Measurements from ENCODE around the gene CEP170. TPM values are rescaled to one million over a fixed set of nuclear protein-coding genes. Genes with fewer than 3 reads are reported as not detected.

The CEP170 gene
- polyA plus RNA-seq, 1 donor from 2014 or later, result 403 TPM

DNA sequence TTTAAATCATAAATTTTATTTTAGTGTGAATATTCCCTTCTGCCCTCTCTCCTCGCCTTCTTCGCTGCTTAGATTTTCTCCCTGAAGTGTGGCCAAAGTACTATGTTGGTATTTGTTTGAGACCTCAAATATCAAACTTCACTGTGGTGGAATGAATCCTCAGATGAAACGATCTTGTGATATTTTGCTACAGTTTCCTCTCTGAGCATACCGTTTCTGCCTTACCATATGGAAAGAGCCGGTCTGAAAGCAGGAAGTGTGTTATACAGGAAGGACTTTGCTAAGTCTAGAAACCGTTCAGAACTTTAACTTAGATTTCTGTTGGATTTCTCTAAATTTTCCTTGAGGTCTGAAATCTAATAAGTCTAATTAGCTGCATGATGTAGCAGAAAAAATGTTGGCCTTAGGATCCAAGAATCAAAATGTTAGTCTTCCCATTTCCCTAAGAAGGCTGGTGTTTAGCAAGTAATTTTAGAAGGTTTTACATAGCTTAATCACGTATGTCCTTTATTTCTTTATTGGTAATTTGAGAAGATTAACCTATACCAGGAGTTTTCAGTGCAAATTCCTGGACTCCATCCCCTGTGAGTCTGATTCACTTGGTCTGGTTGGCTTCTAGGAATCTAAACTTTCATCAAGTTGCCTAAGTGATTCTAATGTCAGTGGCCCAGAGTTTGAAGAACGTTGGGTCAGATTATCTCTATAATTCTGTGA, 31.5 kb upstream of the CEP170 start:
- TF ChIP-seq MXI1 (conservative IDR thresholded peaks at IDR 0.05; ENCODE audit: poor library complexity, severe bottlenecking) (no peak), EP300 (conservative IDR thresholded peaks at IDR 0.05; ENCODE audit: poor library complexity, severe bottlenecking) (no peak), TAF1 (IDR thresholded peaks at IDR 0.05; ENCODE audit: low read depth) (no peak), SMC3 (conservative IDR thresholded peaks at IDR 0.05; ENCODE audit: poor library complexity) (no peak), EZH2 (IDR thresholded peaks at IDR 0.05; ENCODE audit: borderline replicate concordance, insufficient read depth, low read length, poor library complexity, severe bottlenecking) (no peak)
- TF ChIP-seq, protein P1, sequence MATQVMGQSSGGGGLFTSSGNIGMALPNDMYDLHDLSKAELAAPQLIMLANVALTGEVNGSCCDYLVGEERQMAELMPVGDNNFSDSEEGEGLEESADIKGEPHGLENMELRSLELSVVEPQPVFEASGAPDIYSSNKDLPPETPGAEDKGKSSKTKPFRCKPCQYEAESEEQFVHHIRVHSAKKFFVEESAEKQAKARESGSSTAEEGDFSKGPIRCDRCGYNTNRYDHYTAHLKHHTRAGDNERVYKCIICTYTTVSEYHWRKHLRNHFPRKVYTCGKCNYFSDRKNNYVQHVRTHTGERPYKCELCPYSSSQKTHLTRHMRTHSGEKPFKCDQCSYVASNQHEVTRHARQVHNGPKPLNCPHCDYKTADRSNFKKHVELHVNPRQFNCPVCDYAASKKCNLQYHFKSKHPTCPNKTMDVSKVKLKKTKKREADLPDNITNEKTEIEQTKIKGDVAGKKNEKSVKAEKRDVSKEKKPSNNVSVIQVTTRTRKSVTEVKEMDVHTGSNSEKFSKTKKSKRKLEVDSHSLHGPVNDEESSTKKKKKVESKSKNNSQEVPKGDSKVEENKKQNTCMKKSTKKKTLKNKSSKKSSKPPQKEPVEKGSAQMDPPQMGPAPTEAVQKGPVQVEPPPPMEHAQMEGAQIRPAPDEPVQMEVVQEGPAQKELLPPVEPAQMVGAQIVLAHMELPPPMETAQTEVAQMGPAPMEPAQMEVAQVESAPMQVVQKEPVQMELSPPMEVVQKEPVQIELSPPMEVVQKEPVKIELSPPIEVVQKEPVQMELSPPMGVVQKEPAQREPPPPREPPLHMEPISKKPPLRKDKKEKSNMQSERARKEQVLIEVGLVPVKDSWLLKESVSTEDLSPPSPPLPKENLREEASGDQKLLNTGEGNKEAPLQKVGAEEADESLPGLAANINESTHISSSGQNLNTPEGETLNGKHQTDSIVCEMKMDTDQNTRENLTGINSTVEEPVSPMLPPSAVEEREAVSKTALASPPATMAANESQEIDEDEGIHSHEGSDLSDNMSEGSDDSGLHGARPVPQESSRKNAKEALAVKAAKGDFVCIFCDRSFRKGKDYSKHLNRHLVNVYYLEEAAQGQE (IDR thresholded peaks at IDR 0.05; ENCODE audit: borderline replicate concordance), result no peak
- TF ChIP-seq, protein P2, sequence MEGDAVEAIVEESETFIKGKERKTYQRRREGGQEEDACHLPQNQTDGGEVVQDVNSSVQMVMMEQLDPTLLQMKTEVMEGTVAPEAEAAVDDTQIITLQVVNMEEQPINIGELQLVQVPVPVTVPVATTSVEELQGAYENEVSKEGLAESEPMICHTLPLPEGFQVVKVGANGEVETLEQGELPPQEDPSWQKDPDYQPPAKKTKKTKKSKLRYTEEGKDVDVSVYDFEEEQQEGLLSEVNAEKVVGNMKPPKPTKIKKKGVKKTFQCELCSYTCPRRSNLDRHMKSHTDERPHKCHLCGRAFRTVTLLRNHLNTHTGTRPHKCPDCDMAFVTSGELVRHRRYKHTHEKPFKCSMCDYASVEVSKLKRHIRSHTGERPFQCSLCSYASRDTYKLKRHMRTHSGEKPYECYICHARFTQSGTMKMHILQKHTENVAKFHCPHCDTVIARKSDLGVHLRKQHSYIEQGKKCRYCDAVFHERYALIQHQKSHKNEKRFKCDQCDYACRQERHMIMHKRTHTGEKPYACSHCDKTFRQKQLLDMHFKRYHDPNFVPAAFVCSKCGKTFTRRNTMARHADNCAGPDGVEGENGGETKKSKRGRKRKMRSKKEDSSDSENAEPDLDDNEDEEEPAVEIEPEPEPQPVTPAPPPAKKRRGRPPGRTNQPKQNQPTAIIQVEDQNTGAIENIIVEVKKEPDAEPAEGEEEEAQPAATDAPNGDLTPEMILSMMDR (IDR thresholded peaks at IDR 0.05; ENCODE audit: poor library complexity, severe bottlenecking), result no peak
- Histone ChIP-seq H3K27ac (ENCODE audit: low read length) (no peak overlapping the region), H3K27me3 (ENCODE audit: insufficient read depth, low read depth, low read length) (no peaks in the 10 kb centered on the region), H2AFZ (ENCODE audit: low read depth, low read length) (no peak overlapping the region), H3F3A (ENCODE audit: insufficient read depth, low read length, poor library complexity, severe bottlenecking) (no peaks in the 10 kb centered on the region), H3K36me3 (ENCODE audit: insufficient read depth, low read length) (peaks cover 3% of the 10 kb centered on the region), H3K9me2 (ENCODE audit: insufficient read depth, low read length) (no peaks in the 10 kb centered on the region), H3K4me3 (ENCODE audit: low read length) (no peak overlapping the region), H4K20me1 (ENCODE audit: insufficient read depth) (no peaks in the 10 kb centered on the region), H3K9ac (ENCODE audit: low read length) (no peak overlapping the region), H3K4me2 (ENCODE audit: low read length) (no peak overlapping the region), H3K79me2 (replicated peaks; ENCODE audit: insufficient read depth, low read length) (no peaks in the 10 kb centered on the region), H3K9me3 (ENCODE audit: low read length) (no peaks in the 10 kb centered on the region)

DNA sequence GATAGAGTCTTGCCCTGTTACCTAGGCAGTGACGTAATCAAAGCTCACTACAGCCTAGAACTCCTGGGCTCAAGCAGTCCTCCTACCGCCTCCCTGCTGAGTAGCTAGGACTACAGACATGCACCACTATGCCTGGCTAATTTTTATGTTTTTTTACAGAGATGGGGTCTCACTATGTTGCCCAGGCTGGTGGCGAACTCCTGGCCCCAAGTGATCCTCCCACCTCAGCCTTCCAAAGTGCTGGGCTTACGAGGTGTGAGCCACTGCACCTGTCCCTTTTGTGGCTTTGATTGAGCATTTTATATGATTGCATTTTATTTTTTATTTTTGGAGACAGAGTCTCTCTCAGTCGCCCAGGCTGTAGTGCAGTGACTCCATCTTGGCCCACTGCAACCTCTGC, 26.6 kb upstream of the CEP170 start:
- no peaks in the 10 kb centered on the region for H3K79me2 ChIP-seq (replicated peaks; ENCODE audit: insufficient read depth, low read length)
- H3K9me2 ChIP-seq (ENCODE audit: insufficient read depth, low read length), result no peaks in the 10 kb centered on the region
- H3K9me3 ChIP-seq (ENCODE audit: low read length), result peaks cover 4% of the 10 kb centered on the region

More for the DNA sequence above, 26.6 kb upstream of the CEP170 start:
- Histone ChIP-seq H3K9ac (ENCODE audit: low read length) (no peak overlapping the region), H3K27me3 (ENCODE audit: insufficient read depth, low read depth, low read length) (no peaks in the 10 kb centered on the region), H2AFZ (ENCODE audit: low read depth, low read length) (no peak overlapping the region), H3K27ac (ENCODE audit: low read length) (no peak overlapping the region), H4K20me1 (ENCODE audit: insufficient read depth) (no peaks in the 10 kb centered on the region), H3K4me3 (ENCODE audit: low read length) (no peak overlapping the region), H3K4me2 (ENCODE audit: low read length) (no peak overlapping the region), H3F3A (ENCODE audit: insufficient read depth, low read length, poor library complexity, severe bottlenecking) (no peaks in the 10 kb centered on the region), H3K36me3 (ENCODE audit: insufficient read depth, low read length) (peaks cover 5% of the 10 kb centered on the region)
- TF ChIP-seq SMC3 (conservative IDR thresholded peaks at IDR 0.05; ENCODE audit: poor library complexity), result no peak
- no peak for TF ChIP-seq RAD21 (conservative IDR thresholded peaks at IDR 0.05)
- no peak for TF ChIP-seq TAF1 (IDR thresholded peaks at IDR 0.05; ENCODE audit: low read depth)
- no peak for TF ChIP-seq EP300 (conservative IDR thresholded peaks at IDR 0.05; ENCODE audit: poor library complexity, severe bottlenecking)
- TF ChIP-seq POLR2AphosphoS5 (IDR thresholded peaks at IDR 0.05), result no peak
- TF ChIP-seq, protein P2 (IDR thresholded peaks at IDR 0.05; ENCODE audit: poor library complexity, severe bottlenecking), result no peak
- TF ChIP-seq EZH2 (IDR thresholded peaks at IDR 0.05; ENCODE audit: borderline replicate concordance, insufficient read depth, low read length, poor library complexity, severe bottlenecking), result no peak
- TF ChIP-seq, protein P1 (IDR thresholded peaks at IDR 0.05; ENCODE audit: borderline replicate concordance), result no peak
- no peak for TF ChIP-seq MXI1 (conservative IDR thresholded peaks at IDR 0.05; ENCODE audit: poor library complexity, severe bottlenecking)
